HG03558 (cell line): ENCODE data around the gene FES.
"Not testable (repeated sequence)": the region's sequence is repeated elsewhere in the genome, so short reads cannot be mapped to it uniquely, and the experiment has no call there.

Experiments
- ATAC-seq: cut with Tn5 transposase; IDR thresholded peaks from one replicate; pipeline ENCODE4 v1.9.1; 2021; ENCODE audit warnings: moderate number of reproducible peaks; ENCODE audit not compliant: unreplicated experiment; ENCODE audit errors: extremely low read depth

Gene FES

DNA sequence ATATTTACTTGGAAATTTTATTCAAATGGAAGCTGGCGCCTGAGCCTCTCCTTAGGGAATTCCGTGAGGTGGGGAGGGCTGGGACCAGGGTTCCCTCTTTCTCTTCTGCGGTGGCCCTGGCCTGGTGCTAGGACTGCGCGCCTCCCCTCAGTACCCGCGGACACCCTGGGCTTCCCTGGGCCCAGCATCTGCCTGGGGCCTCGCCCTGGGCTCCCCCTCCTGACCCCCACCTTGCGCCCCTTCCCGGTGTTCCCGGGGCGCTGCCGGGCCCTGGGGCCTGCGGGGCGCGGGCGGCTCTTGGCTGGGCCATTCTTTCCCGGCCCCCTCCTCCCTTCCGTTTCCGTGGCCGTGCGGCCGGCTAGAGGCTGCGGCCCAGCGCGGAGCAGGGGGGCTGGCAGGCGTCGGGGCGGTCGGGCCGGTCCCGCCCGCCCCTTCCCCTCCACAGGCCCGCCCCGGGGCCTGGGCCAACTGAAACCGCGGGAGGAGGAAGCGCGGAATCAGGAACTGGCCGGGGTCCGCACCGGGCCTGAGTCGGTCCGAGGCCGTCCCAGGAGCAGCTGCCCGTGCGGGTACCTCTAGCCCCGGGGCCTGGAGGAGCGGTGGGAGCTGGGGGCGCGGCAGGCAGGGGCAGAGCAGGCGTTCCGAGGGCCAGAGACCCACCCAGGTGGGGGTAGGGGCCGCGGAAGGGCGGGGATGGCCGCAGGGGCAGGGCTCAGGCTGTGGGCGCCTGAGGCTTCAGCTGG lies at the start of gene FES:
TSS of gene FES (plus strand) at position 529 of the 743 bp plus-strand sequence. CDS start 542 bp downstream, outside the sequence.
- no peak for ATAC-seq

DNA sequence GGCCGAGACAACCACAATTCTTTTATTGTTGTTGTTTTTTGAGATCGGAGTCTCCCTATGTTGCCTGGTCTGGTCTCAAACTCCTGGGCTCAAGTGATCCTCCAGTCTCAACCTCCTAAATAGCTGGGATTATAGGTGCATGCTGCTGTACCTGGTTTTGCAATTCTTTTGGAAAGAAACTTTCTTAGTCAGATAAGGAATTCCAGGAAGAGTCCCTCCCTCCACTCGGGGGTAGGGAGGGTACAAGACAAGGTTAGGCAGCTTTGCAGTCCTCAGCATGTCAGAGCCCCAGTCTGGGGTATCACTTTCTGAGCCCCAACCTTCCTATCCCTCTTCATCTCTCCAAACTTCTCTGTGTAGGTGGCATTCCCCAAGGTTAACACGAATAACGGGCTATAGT lies 49.7 kb upstream of the FES start:
- ATAC-seq, result no peak

DNA sequence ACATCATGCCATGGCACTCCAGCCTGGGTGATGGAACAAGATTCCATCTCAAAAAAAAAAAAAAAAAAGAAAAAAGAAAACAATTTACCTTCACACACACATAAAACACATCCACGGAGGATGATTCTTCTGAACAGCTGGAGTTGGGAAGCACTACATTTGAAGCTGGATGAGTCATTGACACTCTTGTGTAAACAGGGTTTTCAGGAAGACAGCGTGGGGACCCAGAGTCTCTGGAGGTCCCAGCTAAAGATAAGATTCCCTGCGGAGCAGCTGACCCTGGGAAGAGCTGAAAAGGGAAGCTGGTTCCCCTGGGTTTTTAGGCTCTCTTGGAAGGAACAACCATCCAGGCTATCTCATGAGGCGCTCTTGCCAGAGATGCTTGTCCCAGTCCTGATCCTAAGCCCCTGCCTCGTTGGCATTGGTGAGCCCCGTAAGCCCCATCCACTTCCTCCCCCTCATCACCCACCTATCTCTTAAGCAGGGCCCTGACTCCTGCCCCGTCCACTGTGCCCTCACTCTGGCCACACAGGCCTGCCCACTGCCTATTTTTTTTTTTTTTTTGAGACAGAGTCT lies 47.9 kb upstream of the FES start:
- ATAC-seq, result no peak

DNA sequence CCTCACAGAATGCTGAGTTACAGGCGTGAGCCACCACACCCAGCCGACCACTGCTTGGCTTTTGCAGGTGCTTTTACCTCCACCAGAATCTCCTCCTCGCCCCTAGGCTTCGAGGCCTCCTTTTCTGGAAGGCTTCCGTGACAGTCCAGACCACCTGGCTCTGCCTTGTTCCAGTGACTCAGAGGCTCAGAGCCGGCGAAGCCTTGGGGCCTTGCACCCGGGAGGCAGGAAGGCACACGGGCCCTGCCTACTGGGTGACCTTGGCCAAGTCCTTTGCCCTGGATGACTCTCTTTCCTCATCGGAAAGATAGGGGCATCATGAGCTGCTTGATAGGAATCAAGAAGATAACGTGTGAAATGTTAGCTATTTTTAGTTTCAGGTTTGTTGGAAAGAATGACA lies 47.2 kb upstream of the FES start:
- ATAC-seq, result no peak

DNA sequence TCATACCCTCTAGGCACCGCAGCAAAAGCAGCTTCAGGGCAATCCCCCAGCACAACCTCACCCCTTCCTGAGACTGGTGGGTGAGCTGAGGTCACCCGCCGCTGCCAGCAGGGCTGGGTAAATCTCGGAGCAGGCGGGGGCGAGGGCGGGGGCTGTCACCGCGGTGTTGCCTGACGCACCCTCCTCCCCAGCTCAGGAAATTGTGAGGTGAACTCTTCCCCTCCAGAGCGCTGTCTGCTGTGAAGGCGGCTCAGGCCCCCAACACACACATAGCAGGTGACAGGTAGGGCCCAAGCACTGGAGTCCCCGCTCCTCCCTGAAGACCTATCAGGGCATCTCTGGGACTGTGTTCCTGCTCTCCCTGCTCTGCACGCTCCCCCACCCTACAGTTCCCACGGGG lies 46.2 kb upstream of the FES start:
- ATAC-seq, result no peak

DNA sequence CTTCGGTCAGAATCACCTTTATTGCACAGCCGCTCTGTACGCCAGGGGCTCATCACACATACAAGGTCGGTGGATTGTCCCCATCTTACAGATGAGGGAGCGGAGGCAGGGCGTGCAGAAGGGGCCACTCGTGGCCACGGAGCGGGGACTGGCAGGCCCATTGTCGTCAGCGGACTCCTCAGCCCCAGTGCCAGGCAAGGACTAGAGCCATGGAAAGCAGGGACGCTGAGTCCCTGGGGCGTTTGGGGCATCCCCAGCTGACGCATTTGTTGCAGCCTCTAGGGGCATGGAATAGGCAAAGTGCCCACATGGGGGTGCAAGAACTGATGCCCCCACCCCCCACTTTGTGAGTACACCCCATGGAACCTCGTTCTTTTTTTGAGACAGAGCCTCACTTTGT lies 45.8 kb upstream of the FES start:
- ATAC-seq, result no peak

DNA sequence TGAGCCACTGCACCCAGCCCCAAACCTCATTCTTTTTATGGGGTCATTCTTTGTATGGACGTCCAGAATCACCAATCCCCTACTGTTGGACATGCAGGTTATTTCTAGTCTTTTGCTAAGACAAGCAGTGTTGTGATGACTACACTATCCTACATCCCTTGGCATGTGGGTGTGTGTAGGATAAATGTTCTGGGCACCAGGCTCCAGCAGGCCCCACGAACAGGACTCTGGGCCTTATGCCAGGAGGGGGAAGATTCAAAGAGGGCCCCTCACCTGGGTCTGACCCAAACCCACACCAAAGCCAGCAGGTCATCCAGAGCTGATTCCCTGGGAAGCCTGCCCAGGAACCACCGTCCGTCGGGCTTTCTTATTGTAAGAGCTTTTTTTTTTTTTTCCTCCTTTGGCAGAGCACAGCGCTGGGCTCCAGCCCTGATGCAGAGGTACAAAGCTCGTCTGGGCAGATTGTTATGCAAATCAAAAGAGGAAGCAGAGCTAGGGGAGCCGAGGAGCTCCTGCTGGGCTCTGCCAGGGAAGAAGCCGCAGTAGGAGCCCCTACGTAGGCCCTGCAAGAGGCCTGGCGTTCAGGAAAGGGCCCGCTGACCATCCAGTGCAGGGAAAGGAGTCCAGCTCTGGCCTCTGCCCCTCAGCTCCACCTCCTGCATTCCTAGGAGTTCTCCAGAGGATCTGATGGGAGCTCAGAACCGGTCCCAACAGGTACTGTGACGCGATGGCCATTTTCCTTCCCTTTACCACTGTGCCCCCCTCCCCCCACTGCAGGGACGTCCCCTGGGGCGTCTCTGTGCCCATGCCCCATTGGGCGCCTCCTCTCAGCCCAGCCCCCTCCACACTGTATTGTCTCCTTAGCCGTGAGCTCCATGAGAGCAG lies 44.9 kb upstream of the FES start:
- ATAC-seq, result peak; percentile 62

DNA sequence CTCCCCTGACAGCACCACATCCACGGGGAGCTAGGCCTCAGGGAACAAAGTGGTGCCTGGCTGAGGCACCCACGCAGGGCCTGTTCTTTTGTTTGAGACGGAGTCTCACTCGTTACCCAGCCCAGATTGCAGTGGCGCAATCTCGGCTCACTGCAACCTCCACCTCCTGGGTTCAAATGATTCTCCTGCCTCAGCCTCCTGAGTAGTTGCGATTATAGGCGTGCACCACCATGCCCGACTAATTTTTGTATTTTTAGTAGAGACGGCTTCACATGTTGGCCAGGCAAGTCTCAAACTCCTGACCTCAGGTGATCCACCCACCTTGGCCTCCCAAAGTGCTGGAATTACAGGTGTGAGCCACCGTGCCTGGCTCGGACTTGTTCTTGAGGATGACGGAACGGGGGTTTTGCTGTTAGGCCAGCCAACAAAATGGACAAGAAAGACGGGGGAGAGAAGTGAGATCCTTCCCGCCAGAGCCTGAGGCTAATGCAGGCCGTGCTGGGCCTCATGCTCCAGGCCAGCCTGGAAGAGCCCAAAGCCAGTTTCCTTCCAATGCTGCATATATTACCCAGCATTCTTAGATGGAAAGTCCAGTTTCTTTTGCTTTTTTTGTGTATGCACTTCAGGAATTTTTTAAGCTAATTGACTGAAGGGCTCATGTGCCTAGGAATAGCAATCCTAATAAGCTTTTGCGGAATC lies 44.0 kb upstream of the FES start:
- no peak for ATAC-seq

DNA sequence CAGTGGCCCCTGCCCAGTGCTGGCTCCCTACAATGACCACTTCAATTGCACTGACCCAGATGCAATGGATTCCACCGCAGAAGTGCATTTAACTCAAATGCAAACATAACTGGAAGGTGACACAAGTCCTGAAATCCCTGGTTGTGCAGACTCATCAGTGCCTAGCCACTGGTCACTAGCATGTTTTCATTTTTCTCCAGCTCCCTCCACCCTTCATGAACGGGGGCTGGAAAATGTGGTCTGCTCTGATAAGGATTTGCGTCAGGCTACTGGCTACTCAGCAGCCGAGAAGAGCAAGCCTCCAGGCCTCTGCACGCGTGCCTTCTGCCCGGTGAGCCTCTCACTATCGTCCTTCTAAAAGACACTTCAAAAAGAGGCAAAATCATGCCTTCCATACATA lies 43.4 kb upstream of the FES start:
- no peak for ATAC-seq

DNA sequence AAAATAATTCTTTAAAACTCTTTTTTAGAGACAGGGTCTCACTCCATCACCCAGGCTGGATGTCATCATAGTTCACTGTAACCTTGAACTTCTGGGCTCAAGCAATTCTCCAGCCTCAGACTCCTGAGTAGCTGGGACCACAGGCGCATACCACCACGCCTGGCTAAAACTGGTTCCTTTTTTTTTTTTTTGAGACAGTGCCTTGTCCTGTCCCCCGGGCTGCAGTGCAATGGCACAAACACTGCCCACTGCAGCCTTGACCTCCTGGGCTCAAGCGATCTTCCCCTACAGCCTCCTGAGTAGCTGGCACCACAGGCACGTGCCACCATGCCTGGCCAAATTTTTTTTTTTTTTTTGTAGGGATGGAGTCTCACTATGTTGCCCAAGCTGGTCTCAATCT lies 39.6 kb upstream of the FES start:
- ATAC-seq, result no peak

DNA sequence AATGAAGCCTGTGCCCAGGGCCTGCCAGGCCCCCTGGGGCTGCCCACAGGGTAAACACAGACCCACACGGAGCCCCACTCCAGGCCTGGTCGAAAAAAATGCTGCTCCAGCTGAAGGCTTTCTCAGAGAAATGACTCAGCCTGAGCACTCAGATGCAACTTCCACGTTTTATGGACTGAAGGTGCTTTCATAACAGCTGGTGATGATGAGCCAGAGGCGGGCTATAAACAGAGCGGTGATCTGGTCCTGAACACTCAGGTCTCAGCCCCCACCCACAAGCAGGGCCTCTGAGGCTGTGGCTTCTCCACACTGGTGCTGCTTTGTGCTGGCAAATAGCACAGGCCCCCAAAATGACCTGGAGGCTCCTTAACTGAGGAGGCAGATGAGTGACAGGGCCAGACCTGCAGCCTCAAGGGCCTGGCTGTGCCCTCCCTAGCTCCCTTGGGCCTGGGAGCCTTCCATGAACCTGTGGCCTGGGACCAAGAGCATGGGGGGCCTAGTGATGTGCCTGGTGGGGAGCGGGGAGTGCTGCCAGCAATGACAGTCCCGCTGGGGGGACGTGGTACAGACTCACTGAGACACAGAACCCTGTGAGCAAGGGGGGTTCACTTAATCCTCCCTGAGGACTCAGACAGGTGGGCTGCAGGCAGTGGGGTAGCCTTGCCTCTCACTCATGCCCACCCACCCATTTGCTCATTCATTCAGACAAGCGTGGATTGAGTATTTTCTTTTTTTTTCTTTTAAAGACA lies 38.9 kb upstream of the FES start:
- ATAC-seq, result peak; percentile 86

DNA sequence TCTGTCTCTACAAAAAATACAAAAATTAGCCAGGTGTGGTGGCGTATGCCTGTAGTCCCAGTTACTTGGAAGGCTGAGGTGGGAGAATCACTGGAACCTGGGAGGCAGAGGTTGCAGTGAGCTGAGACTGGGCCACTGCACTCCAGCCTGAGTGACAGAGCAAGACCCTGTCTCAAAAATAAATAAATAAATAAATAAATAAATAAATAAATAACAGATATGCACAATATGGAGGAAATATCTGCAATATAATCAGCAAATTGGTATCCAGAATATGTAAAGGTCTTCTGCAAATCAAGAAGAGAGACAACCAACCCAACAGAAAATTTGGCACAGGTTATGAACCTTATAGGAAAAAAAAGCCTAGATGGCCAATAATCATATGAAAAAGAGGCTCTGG lies 34.9 kb upstream of the FES start:
- ATAC-seq, result not testable (repeated sequence)

DNA sequence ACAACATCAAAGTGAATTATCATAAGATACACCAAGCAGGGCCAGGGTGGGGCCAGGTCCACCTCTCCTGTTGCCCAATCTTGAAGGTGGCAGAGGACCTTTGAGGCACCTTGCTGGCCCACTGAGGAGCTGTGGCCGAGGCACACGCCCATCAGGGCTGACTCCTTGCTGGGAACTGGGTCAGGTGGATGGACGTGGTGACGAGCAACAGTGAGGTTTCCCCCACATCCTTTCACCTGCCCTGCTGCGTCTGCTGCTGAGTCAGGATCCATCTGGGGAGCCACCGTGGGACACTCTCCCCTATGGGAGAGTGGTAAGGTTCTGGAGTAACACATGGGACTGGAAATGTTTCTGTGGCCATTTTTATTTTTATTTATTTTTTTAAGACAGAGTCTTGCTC lies 33.2 kb upstream of the FES start:
- no peak for ATAC-seq

DNA sequence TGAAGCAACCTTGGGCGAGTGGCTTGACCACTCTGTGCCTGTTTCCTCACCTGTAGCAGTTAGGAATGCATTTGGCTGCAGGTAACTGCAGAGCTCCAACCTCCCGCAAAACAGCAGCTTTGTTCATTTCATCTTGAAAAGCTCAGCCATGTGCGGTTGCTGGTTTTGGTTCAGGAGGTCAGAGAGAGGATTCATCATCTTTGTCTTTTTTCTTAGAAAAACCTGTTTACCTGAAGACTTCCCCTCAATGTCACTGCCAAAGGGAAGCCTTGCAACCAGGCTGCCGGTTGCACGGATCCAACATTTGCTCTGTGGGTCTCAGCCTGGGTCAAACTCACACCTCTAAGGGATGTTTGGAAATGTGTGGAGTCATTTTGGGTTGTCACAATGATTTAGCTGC lies 32.4 kb upstream of the FES start:
- no peak for ATAC-seq

DNA sequence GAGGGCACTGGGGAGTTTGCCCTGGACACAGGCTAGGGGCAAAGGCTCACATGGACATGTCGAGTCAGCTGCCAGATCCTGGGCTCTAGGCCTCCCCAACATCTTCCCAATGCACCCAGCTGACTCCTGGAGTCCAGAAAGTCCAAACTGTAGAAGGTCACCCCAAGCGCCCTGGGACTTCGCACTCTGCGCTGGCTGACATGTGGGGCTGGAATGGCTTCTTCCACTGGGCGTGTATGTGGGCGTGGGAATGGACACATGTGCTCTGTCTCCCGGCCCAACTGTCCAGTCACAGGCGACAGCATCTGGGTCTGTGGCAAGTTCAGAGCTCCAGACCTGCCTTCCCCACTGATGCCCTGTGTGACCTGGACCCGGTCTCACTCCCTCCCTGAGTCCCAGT lies 29.2 kb upstream of the FES start:
- ATAC-seq, result no peak

DNA sequence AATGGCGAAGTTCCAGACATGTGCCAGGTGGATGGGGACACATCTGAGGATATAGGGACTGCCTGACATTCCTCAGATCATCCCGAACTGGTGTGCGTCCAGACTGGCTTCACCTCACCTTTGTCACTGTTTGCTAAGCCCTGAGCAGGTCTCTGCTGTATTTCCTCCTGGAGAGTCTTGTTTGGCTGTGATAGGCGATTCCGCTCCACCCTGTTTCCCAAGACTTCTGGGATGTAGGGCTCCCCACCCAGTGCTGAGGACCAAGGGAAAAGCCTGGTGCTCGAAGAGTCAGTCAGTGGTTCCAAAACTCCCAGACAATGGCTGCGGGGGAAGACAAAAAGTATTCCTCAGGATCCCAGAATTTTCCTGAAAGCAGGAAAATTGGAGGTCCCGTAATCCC lies 27.0 kb upstream of the FES start:
- no peak for ATAC-seq

DNA sequence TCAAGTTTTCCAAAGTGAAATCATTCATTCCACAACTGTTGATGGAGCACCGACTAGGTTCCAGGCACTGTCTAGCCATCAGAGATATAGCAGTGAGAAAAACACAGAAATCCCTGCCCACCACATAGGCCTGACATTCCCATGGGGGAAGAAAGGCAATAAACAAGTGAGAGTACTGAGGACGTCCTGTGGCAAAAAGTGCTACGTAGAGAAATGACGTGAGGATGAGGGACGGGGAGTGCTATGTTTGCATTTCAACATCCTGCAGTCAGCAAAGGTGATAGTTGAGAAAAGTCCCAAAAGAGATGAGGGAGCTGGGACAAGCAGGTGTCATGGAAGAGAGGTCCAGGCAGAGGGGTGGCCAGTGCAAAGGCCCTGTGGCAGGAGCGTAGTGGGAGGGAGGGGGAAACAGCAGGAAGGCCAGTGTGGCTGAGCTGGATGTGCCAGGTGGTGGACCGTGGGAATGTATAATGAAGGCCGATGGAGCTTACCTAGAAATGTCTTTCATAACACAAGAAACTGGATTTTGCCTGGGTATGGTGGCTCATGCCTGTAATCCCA lies 26.3 kb upstream of the FES start:
- ATAC-seq, result no peak

DNA sequence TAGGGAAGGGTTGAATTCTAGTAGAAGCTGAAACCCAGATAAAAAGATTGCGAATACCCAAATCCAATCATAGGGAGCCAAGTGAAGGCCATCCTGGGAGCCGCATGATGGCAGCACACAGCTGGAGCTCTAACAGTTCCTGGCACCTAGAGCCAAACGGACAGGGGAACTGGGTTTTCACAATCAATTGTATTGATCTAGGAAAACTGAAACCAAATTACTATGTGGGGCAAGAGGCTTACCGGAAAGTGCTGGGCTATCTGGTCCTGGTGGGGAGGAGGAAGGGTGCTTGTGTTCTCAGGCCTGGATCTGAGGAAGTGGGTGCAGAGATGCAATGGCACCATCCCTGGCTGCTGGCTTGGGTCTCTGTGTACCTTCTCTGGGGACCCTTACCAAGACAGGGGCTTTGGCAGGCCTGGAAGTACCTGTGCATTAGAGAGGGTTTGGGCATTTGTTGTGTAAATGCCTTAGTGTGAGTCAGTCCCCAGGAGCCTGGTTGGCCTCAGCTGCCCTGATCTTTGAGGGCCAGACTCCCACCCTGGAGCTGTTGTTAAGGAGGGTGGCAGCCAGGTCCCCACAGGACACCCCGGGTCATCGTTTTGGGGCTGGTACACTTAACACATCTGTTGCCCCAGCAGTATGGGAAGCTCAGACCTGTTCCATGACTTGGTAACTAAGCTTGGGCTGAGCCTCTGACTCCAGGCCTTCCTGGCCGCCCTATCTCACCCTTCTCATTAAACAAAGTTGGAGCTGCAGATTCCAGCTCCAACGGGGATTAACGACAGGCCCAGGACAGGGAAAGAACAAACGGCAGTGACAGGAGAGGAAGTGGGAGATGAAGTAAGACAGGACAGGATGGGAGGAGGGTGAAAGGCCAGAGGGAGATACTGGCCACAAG lies 24.8 kb upstream of the FES start:
- no peak for ATAC-seq

DNA sequence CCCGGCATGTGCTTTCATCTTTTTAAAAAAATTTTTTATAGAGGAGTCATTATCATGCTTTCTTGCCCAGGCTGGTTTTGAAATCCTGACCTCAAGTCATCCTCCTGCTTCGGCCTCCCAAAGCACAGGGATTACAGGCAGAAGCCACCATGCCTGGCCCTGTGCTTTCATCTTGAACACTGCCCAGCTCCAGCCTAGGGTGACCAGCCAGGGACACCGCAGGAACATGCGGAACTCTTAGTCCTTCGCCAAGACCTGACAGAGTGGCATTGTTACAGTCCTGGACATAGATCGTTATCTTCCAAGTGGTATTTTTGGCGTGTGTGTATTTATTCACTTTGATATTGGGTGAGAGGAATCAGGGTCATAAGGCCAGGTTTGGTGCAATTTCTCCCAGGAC lies 23.9 kb upstream of the FES start:
- no peak for ATAC-seq
